HG03095 (cell line): ENCODE measurements around the gene CSMD2.

ENCODE experiments used
- ATAC-seq: cut with Tn5 transposase; IDR thresholded peaks from one replicate; pipeline ENCODE4 v1.9.1; 2021; ENCODE audit warnings: moderate library complexity; ENCODE audit not compliant: unreplicated experiment

The CSMD2 gene

DNA sequence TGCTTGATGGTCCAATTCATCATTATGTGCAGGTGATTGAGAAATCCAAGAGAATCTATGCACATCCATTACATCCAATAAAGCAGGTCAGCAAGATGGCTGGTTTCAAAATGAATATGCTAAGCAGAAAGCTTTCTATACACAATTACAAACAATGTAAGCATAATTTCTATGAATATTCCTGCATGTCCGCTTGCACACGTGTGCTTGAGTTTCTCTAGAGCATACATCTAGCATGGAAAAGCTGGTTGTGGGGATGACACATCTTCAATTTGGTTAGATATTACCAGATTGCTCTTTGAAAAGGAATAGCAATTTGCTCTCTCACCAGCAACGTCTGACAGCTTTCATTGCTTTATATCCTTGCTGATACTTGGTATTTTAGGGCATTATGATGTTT is 461.6 kb downstream of the CSMD2 start:
- no peak for ATAC-seq

DNA sequence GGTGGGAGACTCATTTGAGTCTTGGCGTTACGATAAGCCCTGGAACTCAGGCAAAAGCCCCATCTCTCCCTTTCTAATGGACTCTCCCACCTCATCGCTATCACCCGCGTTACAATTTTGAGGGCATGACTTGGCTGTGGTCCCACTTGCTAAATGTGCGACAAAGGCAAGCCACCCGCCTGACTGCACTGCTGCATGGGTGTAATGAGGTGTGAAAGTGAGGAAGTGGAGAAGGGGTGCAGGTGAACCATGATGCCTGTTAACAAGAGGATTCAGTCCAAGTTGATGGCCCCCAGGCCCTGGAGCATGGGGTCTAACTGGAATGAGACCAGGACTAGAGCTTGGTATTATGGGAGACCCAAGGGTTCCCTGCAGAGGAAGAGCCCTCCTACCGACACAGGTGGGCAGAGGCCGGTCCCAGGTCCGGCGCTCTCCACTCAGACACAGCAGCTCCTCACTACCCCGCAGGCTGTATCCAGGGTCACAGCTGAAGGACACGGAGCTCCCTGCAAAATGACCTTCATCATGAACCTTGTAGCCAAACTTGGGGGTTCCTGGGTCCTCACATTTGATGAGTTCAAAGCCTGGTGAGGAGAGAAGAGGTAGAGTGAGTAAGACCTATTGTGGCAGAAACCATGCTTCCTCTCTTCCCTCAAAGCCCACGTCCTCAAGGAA is 466.5 kb downstream of the CSMD2 start:
- ATAC-seq, result no peak

DNA sequence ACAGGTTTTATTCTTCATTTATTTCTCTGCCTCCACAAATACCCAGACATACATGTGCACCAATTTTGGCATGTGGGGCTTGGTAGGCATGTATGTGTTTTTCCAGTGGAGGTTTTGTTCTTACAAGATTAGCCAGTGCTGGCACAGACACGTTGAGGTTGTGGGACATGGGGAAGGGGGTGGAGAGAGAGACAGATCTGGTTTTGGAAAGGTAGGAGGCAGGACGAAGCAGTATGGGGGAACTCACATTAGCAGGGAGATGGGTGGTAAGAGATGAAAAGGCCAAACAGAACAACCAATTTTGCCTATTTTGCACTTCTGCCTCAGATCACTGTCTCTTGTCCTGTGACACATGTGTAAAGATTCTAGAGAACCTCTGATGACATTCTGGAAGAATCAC is 467.2 kb downstream of the CSMD2 start:
- no peak for ATAC-seq

DNA sequence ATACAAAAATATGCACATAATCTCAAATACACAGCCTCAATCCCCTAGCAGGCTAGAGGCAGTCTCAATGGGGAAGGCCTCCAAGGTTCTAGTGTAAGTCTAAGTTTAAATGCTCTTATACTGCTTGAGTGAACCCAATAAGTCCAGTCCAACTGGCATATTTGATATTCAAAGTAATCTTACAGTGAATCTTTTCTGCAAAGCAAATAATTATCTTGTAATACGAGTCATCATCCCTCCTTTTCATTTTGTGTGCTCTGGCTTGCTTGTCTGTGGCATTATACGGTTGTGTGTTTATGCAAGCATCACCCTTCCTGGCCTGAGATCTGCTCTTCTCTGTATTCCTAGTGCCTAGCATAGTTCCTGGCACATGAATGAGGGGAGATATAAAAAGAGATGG is 468.1 kb downstream of the CSMD2 start:
- no peak for ATAC-seq

DNA sequence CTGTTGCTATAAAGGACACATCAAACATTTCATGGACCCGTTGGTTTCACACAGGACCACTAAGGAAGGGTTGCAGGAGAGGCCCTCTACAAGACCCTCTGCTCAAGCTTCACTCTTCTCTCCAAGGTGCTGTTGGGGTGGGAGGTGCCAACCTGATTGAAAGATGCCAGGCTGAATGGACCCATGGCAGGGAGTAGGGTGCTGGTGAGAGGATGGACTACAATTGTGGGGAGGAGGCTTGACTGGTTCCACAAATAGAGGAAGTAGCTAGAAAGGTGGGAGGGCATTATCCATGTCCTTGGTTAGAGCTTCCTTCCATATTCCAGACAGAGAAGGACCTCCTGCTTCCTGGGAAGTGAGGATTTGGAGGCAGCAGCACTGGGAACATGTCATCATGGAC is 468.7 kb downstream of the CSMD2 start:
- ATAC-seq, result no peak

DNA sequence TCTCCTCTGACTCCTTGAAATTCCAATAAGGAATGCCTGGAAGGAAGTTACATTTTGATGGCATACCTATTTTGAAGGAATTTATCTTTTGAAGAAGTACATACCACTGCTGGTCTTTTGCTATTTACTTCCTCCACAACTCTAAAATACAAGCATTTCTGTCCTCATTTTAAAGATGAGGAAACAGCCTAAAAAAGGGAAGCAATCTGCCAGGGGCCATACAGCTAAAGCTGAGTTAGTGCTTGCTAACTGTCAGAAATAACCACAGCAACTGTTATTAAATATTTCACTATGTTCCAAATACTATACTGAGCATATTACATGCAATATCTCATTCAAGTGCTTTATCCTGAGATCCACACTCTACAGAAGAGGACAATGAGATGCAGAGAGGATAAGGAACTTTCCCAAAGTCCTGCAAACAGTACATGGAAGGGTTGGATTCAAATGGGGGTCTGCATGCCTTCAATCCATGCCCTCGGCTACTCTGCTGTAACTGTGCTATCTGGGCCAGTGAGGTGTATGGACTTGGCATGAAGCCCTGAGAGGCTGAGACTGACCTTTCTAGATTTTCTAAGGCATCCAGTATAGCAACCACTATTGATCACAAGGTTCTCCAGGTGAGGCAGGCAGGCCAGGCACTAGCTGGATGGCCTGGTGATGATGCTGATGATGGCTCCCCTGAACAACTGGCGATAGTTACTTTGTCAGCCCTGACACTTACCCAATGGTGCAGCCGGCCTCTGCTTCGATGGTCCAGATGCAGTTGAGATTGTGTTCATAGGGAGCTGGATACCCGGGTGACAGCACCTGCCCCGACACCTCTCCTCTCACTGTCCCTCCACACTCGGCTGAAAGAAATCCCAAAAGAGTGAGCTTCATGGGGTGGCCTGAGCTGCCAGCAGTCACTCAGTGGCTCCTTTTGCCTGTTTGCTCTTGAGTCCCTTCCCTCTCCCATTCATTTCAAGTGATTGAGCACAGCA is 472.5 kb downstream of the CSMD2 start:
- ATAC-seq, result no peak

DNA sequence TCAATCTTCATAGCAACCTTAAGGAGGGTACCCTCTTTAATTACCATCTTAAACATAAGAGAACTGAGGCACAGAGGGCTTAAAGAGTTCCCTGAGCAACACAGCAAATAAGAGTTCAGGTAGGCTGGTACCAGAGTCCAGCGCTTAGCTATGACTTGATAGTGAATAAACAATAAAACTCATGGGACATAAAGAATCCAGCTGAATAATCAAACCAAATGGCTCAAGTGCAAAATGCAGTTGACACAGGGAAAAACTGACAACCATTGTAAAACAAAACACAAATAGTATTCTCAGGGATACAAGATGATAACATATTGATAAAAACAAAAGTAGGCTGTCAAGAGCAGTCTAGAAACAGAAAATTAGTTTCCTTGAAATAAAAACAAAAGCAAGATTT is 478.0 kb downstream of the CSMD2 start:
- ATAC-seq, result no peak

DNA sequence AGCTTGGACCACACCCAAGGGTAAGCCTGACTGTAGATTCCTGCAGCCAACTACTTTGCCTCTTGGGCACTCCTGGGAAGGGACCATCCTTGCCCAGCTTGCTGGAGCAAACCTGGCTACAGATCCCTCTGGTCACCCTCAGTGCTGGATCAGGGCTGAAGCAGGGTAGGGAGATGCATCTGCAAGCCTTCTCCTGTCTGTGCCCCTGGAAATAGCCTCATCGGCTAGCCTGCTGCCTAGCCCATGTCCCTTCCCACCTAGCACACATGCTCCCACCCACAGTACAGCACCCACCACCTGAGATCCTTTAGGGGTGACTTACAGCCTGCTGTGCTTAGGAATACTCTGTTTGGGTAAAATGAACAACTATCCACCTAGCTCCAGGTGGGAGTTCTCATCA is 478.5 kb downstream of the CSMD2 start:
- no peak for ATAC-seq

DNA sequence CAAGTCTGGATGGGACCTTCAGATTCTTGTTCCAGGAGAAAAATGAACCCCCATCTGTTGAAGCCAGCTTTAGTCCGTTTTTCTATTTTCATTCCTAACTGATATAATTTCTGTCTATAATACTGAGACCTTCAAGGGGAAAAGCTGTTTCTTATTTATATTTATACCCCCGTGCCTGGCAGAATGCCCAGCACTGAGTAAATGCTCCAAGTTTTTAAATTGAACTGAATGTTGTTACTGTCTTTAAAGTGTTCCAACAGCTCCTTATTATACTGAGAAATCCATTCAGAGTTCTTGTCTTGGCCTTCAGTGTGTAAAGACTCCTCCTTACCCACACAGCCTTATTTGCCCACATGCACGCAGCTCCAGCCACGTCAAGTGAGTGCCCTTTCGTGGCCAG is 479.8 kb downstream of the CSMD2 start:
- no peak for ATAC-seq

DNA sequence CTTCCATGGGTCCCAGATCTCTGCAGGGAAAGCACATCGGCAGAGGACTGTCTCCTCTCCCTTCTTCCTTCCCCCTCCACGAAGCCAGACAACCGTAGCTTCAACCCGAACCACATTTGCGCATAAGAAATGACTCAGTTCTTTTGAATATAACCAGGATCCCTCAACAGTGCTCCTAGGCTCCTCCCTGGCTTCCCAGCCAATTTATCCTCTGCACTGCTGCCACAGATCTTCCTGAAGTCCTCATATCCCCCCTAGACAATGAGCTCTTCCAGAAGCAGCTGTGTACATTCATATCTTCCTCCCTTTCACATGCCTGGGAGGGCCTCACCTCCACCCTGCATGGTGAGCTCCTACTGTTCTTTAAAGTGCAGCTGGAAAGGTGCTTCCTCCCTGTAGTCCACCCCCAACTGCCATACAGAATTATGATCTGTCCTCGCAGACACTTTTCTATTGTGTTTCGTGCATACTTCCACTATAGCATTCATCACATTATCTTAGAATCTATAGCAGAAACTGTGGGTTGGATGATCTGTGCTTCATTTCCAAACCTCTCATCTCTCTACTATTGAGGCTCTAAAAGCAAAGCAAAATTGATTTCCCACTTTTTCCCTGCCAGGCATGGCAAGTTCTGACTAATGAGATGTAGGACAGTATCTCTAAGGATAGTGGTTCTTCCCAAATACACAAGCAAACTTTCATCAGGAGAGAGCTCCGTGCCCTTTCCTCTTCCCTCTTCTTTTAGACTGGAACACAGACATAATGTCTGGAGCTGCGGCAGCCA is 480.4 kb downstream of the CSMD2 start:
- ATAC-seq, result no peak

DNA sequence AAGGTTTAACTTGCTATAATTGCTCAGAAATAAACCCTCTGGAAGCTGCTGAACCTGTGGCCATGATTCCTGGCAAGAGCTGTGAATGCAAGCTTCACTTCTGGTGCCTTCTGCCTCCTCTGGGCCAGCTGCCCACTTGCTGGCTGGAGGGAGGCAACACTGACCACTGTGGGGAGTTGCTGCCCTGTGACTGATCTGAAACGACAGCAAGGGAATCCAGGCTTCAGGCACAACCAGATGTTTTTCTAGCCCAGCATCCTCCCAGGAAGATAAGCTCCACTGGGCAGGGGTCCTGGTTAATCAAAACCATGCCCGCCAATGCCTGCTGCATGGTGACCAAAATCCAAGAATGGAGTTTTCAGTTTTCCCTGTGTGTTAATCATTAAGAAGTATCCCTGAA is 481.1 kb downstream of the CSMD2 start:
- ATAC-seq, result no peak

DNA sequence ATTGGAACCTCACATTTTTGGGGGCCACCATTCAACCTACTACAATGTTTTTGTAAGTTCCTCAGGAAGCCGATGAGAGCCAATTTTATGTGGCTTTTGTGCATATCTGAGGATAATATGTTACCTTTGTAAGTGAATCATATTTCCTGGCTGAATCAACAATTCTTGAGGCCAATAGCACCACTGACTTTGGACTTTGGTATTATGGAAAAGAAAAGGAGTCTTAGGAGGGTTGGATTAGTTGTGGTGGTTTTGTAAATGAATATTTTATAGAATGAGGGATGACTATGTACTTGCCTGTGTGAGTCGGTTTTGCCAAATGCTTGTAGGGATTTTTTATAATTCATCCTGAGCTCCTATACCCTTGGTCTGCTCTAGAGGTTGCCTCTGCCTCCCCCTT is 482.7 kb downstream of the CSMD2 start:
- no peak for ATAC-seq

DNA sequence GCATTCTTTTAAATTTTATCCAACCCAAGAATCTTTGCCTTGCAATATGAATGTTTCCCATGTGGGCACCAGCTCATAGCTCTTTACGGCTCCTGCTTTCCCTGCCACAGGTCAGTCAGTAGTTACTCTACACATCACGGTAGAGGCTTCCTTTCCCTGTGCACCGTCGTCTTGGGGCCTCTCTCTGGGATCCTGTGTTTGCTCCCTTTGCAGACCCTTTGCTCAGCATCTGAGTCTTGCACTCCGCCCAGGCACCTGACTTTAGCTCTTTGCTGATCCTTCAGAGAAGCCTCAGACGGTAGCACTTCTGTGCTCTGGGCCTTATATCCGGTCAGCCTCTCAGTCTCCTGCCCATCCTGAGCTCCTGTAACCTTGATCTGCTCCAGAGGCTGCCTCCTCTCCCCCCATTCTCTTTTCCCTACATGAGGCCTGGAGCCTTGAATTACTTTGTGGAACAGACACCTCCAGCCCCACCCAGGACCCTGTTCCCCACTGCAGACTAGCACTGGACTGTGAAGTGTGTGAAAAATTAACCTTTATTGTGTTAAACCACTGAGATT is 484.7 kb downstream of the CSMD2 start:
- ATAC-seq, result no peak

DNA sequence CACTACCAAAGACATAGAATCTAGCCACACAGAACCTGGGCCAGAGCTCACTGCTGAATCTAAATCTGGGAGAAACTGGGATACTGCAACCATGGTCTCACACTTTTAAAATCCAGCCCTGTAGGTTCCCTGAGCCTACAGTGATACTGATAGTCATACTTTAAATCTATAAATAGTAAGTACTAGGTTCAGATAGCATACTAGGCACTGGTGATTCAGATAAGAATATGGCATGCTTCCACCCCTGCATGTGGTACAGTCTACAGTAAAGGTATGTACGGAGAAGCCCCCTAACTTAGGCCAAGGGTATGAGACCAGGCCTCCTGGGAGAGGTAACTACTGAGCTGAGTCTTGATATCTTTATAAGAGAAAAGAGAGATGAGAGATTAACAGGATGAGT is 494.5 kb downstream of the CSMD2 start:
- no peak for ATAC-seq

DNA sequence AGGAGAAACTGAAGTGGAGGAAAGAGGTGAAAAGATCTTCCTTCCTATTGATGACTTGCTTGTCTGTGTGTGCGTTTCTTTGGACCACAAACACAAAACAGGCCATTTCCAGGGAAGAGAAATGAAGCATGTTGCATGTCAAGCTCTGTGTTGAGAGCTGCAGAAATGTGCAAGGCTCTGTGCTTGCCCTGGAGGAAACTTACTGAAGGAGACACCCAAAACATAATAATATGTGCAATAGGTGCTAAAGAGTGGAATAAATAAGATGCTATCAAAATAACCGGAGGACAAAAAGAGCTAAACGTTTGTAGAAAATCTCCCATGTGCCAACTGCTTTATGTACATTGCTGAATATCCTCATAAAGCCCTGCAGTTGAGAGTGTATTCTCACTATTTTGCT is 496.3 kb downstream of the CSMD2 start:
- ATAC-seq, result no peak

DNA sequence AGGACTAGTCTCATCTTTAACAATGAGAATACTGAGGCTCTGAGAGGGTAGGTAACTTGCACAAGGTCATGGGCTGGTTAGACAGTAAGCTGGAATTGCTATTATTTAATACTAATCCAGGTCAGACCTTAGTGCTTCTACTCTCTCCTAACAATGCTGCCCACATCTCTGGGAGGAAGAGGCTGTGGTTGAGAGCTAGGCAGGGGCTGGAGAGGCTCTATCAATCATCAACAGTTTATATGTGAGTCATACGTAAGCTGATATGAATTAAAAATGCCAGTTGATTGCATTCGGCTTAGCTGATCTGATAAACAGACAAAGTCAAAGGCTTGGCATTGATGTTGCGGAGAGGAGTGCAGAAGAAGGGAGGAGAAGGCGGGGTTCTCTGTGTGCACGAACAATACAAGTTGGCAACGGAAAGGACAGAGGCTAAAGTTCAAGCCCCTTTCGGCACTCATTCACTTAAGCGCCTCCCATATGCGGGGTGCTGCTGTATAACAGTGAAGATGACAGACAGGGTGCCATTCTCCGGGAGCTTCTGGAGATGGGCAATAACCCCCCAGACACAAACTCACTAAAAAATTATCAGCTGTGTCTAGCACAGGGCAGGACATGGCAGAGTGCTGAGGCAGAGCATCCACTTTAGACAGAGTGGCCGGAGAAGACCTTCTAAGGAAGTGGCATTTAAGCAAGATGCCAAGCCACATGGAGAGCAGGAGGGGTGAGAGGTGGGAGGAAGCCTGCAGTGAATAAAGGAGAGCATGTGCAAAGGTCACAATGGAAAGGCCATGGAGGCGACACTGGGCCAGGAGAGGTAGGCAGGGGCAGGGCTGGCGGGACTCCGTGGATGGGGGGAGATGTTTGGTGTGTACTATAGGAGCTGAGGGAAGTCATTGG is 497.4 kb downstream of the CSMD2 start:
- ATAC-seq, result no peak

DNA sequence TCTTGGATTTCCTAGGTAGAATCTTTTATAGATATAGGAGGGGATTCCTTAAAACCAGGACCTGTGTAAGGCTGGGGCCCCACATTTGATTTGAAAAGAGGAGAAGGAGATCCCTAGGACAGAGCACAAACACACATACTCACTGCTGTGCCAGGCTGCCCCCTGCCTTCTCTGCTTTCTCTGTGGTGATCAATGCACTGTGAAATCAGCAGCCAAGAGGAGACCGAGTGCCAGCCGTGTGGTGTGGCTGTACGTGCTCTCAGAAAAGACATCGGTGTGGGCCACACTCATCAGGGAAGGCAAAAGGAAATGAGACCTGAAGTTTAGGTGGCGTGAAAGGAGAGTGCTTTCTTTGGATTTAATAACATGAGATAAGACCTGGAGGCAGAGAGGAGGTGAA is 498.4 kb downstream of the CSMD2 start:
- no peak for ATAC-seq

DNA sequence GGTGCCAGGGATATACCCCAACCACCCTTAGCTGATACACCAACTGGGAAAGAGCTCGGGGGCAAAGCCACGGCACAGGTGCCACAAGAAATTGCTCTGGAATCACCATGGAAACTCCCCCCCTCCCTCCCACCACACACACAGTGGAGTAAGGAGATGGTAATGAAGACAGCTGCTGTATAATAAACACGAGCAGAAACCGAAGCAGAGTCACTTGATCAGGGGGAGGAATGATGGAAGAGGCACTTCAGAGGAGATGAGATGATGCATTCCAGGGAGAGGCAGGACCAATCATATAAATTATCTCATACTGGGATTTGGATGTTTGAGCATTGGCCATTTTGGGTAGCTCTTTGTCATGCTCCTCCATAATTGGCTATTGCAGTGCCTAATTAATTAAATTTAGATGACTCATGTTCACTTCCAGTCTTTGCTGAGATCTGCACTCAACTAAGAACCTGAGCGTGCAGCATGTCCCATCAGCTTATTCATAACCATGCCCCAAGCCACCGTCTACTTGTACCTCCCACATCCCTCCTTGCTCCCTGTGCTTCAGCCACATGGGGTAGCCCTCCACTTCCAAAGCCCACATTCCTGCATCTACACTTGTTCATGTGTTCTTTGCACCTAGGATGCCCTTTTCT is 503.1 kb downstream of the CSMD2 start:
- no peak for ATAC-seq

DNA sequence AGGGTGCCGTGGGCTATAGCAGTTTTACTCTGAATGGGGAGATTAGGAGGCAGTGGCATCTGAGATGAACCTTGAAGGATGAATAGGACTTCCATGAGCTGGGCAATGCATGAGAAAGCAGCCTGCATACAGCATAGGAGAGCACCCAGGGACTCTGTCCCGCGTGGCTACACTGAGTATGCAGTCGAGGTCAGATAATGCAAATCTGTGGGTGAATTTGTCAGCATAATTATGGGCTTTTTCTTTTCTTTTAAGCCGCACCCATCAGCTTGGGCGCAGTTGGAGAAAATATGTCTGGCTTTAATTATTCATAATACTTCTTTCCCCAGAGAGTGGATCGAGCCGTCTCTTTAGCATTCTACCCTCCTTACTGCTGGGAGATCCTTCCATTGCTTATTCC is 504.1 kb downstream of the CSMD2 start:
- no peak for ATAC-seq

DNA sequence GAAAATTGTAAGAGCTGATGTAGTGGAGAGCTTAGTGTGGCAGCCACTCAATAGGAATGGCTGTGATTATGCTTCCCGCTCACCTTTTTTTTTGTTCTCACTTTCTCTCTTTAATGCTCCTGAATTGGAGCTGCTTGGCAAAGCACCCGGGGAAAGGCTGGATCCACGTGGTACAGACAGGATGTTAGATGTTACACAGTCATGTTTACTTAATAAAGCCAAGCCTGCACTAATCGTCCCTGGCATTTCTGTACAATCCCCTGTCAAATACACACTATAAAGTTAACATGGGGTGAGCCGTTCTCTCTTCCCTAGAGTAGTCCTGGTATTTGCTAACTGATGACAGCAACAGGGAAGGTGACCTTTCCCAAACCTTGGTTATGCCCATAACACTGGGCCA is 504.8 kb downstream of the CSMD2 start:
- ATAC-seq, result no peak
